RCC 7860 (cell line): ENCODE data around the gene CNTN4.
"Not testable (repeated sequence)": the region's sequence is repeated elsewhere in the genome, so short reads cannot be mapped to it uniquely, and the experiment has no call there.

ENCODE experiments used
- DNase-seq: peaks from one replicate; pipeline ENCODE4 v3.0.0-alpha.2; 2015; ENCODE audit warnings: low spot score
- FAIRE-seq: peaks from 2 replicates; lab custom pipeline; 2012; peaks lifted over from hg19 to GRCh38; lab: Jason Lieb, UNC

CNTN4 gene

DNA sequence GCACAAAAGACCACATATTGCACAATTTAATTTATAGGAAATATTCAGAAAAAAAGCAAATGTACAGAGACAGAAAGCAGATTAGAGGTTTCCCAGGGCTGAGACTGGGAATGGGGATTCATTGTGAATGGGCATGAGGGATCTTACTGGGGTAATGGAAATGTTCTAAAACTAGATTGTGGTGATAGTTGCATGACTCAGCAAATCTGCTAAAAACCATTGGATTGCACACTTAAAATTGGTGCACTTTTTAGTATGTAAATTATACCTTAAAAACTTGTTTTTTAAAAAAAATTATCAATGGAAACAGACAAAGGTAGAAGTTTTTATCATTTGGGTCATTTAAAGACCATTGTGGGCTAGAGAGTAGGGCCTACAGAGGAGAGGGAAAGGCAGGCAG lies 780.9 kb downstream of the CNTN4 start:
- FAIRE-seq: no peak
- DNase-seq: no peak

DNA sequence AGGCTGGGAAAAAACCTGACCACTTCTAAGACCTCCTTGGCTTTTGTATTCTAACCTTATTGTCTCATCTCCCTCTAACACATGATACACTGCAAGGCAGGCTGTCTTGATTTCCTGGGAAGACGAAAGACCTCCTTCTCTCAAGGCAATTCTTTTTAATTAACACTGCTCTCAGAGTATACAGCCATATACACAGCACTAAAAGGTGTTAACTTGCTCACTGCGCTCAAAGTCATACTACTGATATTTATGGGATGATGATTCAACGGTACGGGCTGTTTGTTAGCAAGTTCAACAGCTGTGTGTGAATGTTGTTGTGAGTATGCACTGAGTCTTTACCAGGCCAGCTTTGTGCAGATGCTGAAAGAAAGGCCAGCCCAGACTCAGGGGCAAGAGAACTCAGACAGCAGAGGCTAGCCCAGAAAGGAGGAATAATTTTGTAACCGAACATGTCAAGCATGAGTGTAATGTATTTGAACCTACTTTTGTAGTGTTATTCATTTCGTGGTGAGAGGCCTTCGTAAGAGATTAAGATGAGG lies 781.6 kb downstream of the CNTN4 start:
- DNase-seq (no peak), FAIRE-seq (no peak)

DNA sequence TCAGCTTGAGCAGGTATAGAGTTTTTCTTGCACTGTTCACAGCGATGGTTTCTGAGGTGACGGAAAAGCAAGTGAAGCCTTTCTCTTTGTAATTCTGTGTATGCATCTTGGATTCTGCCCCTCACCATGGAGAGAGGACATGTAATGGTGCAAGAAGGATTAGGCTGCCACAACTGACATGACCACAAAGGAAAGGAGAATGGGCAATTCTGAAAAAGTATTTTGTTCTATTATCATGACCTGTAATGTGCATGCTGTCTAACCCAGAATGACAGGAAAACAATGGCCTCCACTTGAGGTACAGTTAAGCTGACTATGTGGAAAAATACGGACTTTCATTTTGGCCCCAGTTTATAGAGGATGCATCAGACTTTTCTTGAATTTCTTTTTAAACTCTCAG lies 784.6 kb downstream of the CNTN4 start:
- no peak for FAIRE-seq
- DNase-seq: no peak

DNA sequence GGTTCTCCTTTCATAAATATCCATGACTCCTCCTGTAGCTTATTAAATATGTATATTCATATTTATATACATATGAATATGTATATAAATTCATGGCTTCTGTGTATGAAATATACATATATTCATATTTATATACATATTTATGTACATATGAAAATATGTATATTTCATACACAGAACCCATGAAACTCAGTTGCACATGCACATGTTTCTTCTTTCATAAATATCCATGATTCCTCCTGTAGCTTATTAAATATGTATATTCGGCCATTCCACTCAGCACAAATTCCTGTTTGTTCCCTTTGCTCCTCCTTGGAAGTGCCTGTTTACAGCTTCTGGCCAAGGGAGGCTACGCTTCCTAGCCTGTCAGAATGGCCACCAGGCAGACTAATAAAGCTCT lies 789.9 kb downstream of the CNTN4 start:
- FAIRE-seq (no peak), DNase-seq (no peak)

DNA sequence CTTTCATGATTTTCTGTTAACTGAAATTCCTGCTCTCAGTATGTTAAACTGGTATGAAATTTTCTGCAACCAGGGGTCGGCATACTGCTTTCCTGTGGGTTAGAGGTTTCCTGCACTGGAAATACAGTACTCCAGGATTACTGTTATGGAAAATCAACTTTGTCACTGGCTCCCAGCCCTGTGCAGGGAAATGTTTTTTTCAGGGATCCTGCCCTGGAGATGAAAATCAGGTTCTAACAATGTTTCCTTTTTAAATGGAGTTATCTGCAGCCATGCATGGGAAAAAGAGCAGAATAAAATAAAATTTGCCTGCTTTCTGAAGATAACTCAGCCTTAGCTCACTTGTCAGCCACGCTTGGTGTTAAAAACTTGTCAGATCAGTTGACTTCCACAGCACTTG lies 791.1 kb downstream of the CNTN4 start:
- FAIRE-seq: no peak
- no peak for DNase-seq

DNA sequence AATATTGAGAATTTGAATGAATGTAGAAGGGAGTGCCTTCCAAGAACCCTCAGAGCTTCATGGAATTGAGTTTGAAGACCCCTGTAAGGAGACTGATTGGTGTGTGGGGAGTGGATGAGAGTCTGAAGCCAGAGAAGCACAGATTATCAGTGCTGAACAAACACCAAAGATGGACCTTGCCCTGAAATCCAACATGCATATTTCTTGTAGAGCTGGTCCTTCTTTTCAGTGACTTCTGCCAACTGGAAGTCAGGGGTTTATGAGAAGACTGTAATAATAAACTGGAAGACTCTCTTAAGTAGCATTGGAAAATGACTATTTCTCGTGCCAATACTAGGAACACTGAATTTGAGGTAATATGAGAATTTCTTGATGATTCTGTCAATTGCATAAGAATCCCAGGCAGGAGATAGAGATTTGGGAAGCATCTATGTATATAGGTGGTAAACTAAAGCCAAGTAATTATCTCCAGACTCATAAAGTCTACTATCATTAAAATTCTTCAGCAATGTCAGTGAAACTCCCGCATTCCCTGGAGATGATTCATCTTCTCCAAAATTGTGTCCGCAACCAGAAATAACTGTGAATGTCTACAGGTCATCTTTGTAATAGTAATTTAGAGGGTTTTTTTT lies 797.8 kb downstream of the CNTN4 start:
- DNase-seq (no peak), FAIRE-seq (no peak)

DNA sequence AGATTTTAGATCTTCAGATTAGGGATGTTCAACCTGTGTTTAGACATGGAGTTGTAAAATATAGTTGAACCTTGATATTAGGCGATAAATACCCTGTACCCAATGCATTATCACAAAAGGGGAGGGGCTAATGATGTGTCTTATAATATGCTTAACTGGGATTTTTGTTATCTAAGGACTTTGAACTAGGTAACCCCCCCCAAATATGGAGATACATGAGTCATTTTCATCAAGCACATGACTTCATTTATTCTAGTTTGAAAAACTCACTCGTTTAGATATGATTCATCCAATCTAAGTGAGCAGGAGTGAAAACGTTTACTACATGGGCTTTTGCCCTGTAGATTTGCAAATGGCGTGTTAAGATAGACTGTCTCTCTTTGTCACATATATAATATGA lies 799.2 kb downstream of the CNTN4 start:
- DNase-seq (no peak), FAIRE-seq (no peak)

DNA sequence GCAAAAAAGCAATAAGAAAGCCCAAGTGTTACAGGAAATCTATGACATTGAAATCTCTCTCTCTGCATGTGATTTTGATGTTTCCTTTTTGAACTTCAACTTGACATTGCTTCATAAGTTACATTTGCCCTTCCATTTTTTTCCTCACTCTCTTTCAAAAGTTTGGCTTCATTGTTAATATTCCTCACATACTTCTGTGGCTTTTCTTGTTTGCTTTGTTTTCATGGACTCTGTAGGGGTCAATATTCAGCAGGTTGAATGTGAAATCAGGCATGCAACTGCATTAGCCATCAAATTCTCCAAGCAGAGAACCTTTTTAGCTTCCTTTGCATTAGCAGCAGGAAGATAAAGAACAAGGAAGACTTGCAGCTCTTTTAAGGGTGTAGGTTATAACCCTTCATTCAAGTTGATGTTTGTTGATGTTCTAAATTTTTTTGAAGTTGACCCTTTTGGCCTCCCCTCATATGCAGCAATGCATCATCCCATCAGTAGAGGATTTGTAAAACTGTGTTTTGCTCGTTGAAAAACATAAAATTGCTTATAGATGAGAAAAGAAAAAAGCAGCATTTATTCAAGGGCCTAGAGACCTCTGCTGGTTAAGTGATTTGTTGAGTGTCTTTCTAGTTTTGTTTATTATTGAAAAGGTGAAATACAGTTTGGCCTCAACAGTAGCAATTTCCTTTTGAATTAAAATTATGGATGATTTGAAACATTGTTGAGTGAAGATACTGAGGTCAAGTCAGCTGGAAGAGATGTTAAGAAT lies 800.1 kb downstream of the CNTN4 start:
- FAIRE-seq: no peak
- DNase-seq: no peak

DNA sequence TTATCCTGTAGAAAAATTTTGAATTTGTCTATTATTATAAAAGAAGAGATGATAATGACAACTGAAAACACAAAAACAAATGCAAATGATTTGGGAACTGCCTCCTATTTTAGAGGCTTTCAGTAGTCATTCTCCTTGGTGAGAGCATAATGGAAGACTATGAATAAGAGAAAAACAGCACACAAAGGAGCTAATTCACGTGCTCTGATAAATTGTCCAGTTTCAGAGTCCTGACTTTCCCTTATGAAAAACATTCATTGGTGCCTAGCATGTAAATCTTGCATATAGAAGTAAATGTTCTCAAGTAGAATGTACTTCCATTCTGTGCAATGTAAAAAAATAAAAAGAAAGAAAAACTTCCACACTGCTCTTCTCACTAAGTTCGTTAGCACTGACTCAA lies 805.4 kb downstream of the CNTN4 start:
- DNase-seq: no peak
- FAIRE-seq: no peak

DNA sequence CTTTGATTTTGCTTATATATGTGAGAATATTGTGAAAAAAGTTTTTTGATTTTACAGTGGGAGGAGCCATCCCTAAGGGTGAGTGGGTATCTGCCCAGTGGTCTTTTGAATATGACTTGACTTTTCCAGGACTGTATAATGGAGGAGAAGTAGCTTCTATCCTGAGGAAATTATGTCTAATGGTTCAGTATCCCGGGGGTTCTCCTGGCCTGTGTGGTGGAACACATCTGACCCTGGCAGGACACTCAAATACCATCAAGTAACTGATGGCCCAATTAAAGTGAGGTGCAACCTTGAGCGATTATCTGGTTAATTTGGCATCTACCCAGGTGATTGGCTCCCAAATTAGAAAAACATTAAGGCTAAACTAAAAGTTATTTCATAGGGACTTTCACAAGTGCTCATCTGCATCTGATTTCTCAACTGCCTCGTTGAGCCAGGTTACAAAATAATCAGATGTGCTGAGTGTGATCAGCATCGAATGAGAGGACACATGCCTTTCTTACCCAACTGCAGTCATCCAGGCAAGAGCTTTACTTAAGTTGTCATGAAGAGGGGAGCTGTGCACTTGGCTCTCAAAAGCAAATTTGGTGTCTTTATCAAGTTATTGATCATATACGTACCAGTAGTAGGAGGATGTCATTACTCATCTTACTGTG lies 810.2 kb downstream of the CNTN4 start:
- DNase-seq (no peak), FAIRE-seq (no peak)

DNA sequence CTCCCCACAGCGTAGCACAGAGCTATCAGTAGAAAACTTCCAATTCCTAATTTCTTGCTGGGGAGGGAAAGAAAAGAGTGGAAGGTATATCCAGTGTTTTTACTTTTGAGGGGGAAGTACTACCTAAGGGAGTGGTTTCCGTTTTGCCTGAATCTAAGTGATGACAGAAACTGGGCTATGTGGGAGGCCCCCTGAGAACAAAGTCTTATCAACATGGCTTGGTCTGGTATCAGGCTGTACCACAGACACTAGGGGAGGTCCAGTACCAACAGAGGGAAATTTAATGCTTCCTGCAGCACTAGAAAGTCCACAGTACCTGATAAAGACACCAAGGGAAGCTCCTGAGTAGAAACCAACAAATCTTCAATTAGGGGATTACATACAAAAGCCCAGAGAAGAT lies 812.3 kb downstream of the CNTN4 start:
- FAIRE-seq (no peak), DNase-seq (no peak)

DNA sequence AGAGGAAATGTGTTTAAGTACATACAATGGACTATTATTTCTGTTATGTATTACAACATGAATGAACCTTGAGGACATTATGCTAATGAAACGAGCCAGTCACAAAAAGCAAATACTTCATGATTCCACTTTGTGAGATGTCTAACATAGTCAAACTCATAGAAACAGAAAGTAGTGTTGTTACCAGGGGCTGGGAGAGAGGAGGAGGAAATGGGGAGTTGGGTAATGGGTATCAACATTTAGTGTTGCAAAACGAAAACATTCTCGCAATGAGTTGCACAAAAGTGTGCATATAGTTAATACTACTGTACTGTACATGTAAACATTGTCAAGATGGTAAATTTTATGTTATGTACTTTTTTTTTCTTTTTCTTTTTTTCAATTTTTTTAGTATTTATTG lies 817.2 kb downstream of the CNTN4 start:
- DNase-seq (no peak), FAIRE-seq (no peak)

DNA sequence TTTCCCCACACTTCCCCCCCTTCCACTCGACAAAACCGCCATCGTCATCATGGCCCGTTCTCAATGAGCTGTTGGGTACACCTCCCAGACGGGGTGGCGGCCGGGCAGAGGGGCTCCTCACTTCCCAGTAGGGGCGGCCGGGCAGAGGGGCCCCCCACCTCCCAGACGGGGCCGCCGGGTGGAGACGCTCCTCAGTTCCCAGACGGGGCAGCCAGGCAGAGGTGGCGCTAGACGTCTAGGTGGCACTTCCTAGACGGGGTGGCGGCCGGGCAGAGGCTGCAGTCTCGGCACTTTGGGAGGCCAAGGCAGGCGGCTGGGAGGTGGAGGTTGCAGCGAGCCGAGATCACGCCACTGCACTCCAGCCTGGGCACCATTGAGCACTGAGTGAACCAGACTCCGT lies 818.0 kb downstream of the CNTN4 start:
- DNase-seq, FAIRE-seq: not testable (repeated sequence)

DNA sequence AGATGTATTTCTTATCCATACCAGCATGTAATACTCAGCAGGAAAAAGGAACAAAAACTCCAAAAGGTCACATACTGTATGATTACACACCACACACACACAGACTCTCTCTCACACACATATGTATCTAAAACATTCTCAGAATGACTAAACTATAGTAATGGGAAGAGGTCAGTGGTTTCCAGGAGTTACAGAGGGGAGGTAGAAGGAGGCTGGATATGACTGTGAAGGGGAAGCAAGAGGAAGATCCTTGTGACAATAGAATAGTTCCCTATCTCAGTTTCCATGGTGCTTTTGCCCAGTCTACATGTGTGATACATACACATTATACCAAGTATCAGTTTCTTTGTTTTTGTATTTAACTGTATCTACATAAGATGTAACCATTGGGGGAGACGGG lies 821.4 kb downstream of the CNTN4 start:
- FAIRE-seq (no peak), DNase-seq (no peak)

DNA sequence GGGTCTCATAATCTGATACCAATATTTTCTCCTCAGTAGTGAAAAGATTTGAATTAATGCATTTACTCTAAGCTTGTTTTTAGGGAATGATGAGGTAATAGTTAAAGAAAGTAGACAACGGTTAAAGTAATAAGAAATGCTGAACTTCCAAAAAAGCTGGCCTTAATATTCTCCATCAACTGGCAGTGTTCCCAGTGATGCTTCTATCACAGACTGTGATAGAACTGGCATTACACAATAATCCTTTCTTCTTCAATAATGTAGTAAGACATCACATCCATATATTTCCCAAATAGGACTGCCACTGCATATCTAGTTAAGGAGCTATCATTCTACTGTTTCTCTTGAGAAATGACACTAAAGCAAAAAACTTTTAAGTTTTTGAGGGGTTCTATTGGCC lies 822.8 kb downstream of the CNTN4 start:
- DNase-seq (no peak), FAIRE-seq (no peak)

DNA sequence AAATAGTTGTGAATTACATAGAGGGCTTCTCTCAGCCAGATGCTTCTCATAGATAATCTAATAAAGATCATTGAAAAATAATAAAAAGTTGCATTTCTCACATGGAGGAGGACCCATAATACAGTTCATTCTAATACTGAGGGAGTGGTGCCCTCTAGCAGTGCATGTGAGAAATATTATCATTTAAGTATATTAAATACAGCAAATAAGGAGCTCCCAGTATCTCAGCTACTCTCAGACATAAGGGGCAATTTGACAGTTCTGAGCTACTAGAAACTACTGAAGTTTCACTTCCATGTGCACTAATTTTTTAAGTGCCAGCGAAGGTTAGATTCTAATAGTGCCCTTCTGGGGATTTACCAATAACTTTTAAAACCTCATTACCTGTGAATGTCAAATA lies 823.2 kb downstream of the CNTN4 start:
- DNase-seq: no peak
- no peak for FAIRE-seq

DNA sequence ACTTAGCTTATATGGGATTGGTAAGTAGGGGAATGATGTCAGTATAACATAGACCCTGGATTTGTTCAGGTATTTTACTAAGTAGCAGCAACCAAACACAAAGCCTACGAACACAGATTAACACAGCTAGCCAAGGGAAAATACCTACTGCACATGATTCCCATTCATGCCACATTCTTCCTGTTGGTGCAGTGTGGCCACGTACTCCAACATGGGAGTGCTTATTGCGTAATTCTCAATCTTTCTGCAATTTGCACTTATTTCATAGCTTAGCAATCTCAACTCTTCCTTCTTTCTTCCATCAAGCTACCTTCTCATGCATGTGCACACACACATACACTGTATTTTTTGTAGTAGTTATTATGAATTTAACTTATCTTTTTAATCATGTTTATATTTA lies 824.7 kb downstream of the CNTN4 start:
- no peak for FAIRE-seq
- no peak for DNase-seq

DNA sequence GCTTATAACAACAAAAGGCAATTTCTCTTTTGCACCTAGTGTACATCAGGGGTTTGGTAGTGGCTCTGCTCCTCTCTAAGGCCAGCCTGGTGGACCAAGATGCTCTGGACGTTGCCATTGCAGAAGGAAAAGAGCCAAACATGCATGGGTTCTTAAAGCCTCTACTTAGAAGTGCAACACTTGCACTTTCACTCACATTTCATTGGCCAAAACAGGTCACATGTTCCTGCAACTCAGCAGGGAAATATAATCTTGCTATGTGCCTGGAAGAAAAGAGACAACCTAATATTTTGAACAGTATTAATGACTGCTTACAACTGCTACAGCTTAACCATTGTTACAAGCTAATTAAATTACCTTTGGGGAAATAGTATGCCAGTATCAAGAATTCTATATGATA lies 828.6 kb downstream of the CNTN4 start:
- no peak for FAIRE-seq
- DNase-seq: no peak

DNA sequence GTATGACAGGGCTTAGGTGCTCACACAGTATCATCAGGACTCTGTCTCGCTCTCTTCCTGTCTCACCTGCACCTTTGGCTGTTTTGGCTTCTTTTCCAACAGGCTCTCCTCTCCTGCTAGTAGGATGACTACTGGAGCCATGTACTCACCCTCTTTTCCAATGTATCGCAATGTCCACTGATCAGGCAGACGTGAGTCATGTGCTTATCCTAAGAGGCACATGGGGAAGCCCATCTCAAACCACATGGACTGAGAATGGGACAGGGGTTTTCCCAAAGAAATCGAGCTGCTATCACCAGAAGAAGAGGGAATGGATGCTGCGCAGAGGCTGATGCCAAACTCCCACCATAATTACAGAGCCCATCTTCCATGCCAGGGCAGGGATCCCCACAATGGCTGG lies 830.9 kb downstream of the CNTN4 start:
- FAIRE-seq (no peak), DNase-seq (no peak)

DNA sequence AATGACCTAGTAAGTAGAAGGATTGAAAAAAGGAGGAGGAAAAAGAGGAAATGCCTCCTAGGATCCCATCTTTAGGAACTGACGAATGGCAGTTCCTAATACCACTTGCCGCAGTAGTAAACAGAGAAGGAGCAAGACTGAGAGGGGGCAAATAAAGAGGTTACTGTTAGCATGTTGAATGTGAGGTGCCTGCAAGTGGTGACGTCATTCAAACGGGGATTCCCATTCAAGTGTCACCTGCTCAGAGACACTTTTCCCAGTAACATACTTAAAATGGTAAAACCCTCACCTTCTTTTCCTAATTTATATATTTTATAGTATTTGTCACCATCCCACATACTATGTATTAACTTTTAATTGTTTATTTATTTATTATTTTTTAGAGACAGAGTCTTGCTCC lies 832.6 kb downstream of the CNTN4 start:
- no peak for DNase-seq
- no peak for FAIRE-seq

DNA sequence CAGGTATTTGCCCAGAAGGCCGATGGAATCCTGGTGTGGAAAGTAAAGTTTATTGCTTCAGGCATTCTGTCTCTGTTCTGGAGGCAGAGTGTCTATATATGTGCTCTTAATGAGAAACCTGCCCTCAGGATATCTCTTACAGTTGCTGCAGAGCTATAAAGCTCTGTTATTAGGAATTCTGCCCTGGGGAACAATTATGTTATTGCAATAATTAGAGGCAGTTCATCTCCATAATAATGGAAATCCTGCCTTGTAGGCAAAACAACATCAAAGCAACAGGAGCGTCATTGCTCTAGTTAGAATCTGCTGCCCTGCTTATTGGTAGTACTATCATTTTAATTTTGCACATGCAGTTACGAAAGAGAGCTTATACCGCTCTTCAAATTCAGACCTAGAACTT lies 835.9 kb downstream of the CNTN4 start:
- DNase-seq (no peak), FAIRE-seq (no peak)

DNA sequence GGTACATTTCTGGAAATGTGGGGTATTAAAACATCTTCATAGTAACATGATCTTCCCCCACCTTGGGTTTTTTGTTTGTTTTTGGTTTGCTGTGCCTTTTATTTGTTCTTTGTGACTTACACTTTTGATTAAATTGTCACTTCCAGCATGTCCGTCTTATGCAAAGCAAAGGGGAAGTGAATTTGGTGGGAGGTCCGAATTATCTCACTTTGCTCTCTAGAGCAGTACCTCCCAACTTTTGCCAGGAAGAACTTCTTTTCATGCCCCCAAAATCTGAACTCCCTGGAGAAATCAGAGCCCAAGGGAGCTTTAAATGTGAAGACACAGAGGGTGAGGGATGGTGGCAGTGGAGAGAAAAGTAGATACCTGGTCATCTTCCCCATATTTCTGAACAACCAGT lies 838.4 kb downstream of the CNTN4 start:
- FAIRE-seq (no peak), DNase-seq (no peak)
